Small intestine (tissue), 7 donors: Measurements from ENCODE around the gene SPRR1A. TPM values are rescaled to one million over a fixed set of nuclear protein-coding genes. Genes with fewer than 3 reads are reported as not detected.
"Not testable (repeated sequence)": the region's sequence is repeated elsewhere in the genome, so short reads cannot be mapped to it uniquely, and the experiment has no call there.

ENCODE experiments used
- DNase-seq, 2 donors: peaks; one replicate each; pipeline versions ENCODE4 v3.0.0 to v3.0.0-alpha.2; 2013
- FAIRE-seq: peaks from 2 replicates; lab custom pipeline; 2012; peaks lifted over from hg19 to GRCh38; lab: Jason Lieb, UNC
- H3K27ac ChIP-seq, 3 donors: one replicate each; pipeline ENCODE4 v1.5.1; 2013; ENCODE audit warnings: low read length in 2 of 3, mild to moderate bottlenecking in 2 of 3, control low read depth in 1 of 3, inconsistent platforms in 1 of 3, low read depth in 1 of 3, moderate library complexity in 1 of 3
- H3K27me3 ChIP-seq, 3 donors: one replicate each; pipeline ENCODE4 v1.6.1; 2013; ENCODE audit warnings: low read length in 3 of 3, inconsistent platforms in 1 of 3; ENCODE audit not compliant: control insufficient read depth in 3 of 3, insufficient read depth in 3 of 3
- H3K36me3 ChIP-seq, 3 donors: one replicate each; pipeline ENCODE4 v1.6.1; 2013; ENCODE audit warnings: low read length in 3 of 3, inconsistent platforms in 1 of 3, low read depth in 1 of 3, mild to moderate bottlenecking in 1 of 3, moderate library complexity in 1 of 3; ENCODE audit not compliant: control insufficient read depth in 3 of 3, insufficient read depth in 2 of 3
- H3K4me1 ChIP-seq, 3 donors: one replicate each; pipeline ENCODE4 v1.6.1; 2013; ENCODE audit warnings: low read length in 2 of 3, inconsistent platforms in 1 of 3, low read depth in 1 of 3, mild to moderate bottlenecking in 1 of 3, moderate library complexity in 1 of 3; ENCODE audit not compliant: control insufficient read depth in 3 of 3, insufficient read depth in 2 of 3
- H3K4me3 ChIP-seq, 3 donors: one replicate each; pipeline ENCODE4 v1.5.1; 2013; ENCODE audit warnings: low read length in 3 of 3, control low read depth in 1 of 3, inconsistent platforms in 1 of 3, low read depth in 1 of 3, mild to moderate bottlenecking in 1 of 3, moderate library complexity in 1 of 3
- H3K9me3 ChIP-seq, 2 donors: one replicate each; pipeline ENCODE4 v1.6.1; 2013; ENCODE audit warnings: low read depth in 1 of 2, low read length in 1 of 2; ENCODE audit not compliant: control insufficient read depth in 2 of 2, insufficient read depth in 1 of 2
- WGBS, 3 donors: extraction: QIAGEN DNeasy Blood & Tissue Kit; methylation state at CpG; one replicate each; pipeline ENCODE4 v1.1.7; 2013; 5-methylcytosine and 5-hydroxymethylcytosine counted together
- polyA plus RNA-seq, 4 donors: library from polyadenylated mRNA; stranded (reverse) in 3 of 4; unstranded in 1 of 4; fragments of 200-250 nt in 3 of 4; fragments of 120-200 nt in 1 of 4; gene quantifications; one replicate each; pipeline versions ENCODE4 v1.2.1 to v1.2.3, GENCODE V29; 2013
- donor health status: healthy with polysubstance abuse.
- donor health status: control.
- donor health status: control.
- donor health status: Bipolar disorder and iron deficiency.
- donor health status: healthy.

The SPRR1A gene
- polyA plus RNA-seq, 4 donors: not detected

- Histone ChIP-seq H3K9me3 (no peaks in the 10 kb centered on the region), H3K27me3 (no peaks in the 10 kb centered on the region), H3K4me3 (no peak overlapping the region), H3K4me1 (no peaks in the 10 kb centered on the region), H3K27ac (no peak overlapping the region), H3K36me3 (no peaks in the 10 kb centered on the region)
- DNase-seq (no peak), FAIRE-seq (no peak)
- 27 to 36% (median 35%) methylated on average over 7 of the region's 7 CpGs for WGBS, 3 donors
These were observed 14.0 kb downstream of the SPRR1A start for GRCh38 chr1:152997901-152998300.

- Histone ChIP-seq H3K4me1 (no peaks in the 10 kb centered on the region), H3K4me3 (no peak overlapping the region), H3K36me3 (no peaks in the 10 kb centered on the region), H3K9me3 (no peaks in the 10 kb centered on the region), H3K27ac (no peak overlapping the region), H3K27me3 (no peaks in the 10 kb centered on the region)
- DNase-seq: no peak
- no peak for FAIRE-seq
- 79 to 88% (median 84%) methylated on average over 4 of the region's 4 CpGs for WGBS, 3 donors
These were observed 14.6 kb downstream of the SPRR1A start for GRCh38 chr1:152998476-152998875.

DNA sequence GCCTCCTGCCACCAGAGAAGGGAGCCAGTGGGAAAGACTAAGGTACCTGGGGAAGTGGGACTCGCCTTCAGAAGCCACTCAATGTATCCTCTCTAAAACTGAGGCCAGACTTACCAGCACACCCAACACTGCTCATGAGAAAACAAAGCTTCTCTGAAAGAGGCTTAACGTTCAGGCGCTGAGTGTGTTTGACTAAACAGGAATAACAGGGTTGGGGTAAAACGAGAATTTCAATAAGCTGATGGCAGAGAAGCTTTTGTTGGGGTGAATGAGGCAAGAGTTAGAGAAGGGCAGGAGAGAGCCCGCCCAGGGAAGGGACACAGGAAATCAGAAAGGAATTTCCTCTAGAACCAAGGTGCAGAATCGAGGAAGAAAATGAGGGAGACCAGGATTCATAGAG lies 15.9 kb downstream of the SPRR1A start:
- DNase-seq: no peak
- no peaks in the 10 kb centered on the region for H3K36me3 ChIP-seq
- FAIRE-seq: no peak
- no peaks in the 10 kb centered on the region for H3K9me3 ChIP-seq
- 64 to 75% (median 64%) methylated on average over 6 of the region's 6 CpGs for WGBS, 3 donors
- H3K4me3 ChIP-seq: no peak overlapping the region
- no peak overlapping the region for H3K27ac ChIP-seq
- H3K4me1 ChIP-seq: no peaks in the 10 kb centered on the region
- no peaks in the 10 kb centered on the region for H3K27me3 ChIP-seq

- Histone ChIP-seq H3K27ac (no peak overlapping the region), H3K4me3 (no peak overlapping the region), H3K36me3 (no peaks in the 10 kb centered on the region), H3K9me3 (no peaks in the 10 kb centered on the region), H3K27me3 (no peaks in the 10 kb centered on the region), H3K4me1 (no peaks in the 10 kb centered on the region)
- FAIRE-seq (no peak), DNase-seq (no peak)
- WGBS, 3 donors: 86 to 100% (median 89%) methylated on average over 1 of the region's 1 CpG
These were observed 16.4 kb downstream of the SPRR1A start for GRCh38 chr1:153000294-153000693.

DNA sequence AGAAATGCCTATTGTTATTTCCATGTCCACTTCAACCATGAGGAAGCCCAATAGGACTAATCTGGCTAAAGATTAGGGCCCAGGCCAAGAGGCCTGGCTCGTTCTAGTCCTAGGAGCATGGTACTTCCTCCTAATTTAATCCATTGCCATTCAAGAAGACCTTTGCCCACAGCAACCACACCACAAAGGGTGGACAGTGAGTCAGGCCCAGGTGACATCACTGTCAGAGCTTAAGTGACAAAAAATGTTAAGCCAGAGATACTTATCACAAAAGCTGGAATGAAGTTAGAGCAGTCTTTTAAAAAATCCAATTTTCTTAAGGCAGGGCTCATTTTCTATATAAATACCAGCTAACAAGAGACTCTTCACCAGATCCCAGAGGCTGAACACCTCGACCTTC lies 17.5 kb downstream of the SPRR1A start, which contains the start of gene SPRR3:
TSS of gene SPRR3 (plus strand) at position 368 of the 400 bp plus-strand sequence. CDS start 1,272 bp downstream, outside the sequence.
- FAIRE-seq (no peak), DNase-seq (no peak)
- WGBS, 3 donors: 18 to 48% (median 34%) methylated on average over 2 of the region's 2 CpGs

DNA sequence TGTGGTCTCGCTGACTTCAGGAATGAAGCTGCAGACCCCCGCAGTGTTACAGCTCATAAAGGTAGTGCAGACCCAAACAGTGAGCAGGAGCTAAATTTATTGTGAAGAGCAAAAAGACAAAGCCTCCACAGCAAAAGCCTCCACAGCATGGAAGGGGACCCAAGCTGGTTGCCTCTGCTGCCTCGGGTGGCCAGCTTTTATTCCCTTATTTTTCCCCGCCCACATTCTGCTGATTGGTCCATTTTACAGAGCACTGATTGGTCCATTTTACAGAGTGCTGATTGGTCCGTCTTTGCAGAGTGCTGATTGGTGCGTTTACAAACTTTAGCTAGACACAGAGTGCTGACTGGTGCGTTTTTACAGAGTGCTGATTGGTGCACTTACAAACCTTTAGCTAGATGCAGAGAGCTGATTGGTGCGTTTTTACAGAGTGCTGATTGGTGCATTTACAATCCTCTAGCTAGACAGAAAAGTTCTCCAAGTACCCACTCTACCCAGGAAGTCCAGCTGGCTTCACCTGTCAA lies 27.4 kb downstream of the SPRR1A start:
- H3K27me3 ChIP-seq, H3K36me3 ChIP-seq, H3K27ac ChIP-seq, DNase-seq, FAIRE-seq, H3K4me3 ChIP-seq, H3K4me1 ChIP-seq, H3K9me3 ChIP-seq: not testable (repeated sequence)
- WGBS, 3 donors: 85 to 86% (median 86%) methylated on average over 8 of the region's 8 CpGs

More for the DNA sequence above, 17.5 kb downstream of the SPRR1A start, which contains the start of gene SPRR3:
- H3K27ac ChIP-seq: no peak within 1 kb of the TSS
- no peaks in the 10 kb centered on the region for H3K27me3 ChIP-seq
- H3K4me1 ChIP-seq: no peaks in the 10 kb centered on the region
- no peaks in the 10 kb centered on the region for H3K36me3 ChIP-seq
- no peaks in the 10 kb centered on the region for H3K9me3 ChIP-seq
- H3K4me3 ChIP-seq: no peak within 1 kb of the TSS

GRCh38 chr1:153021829-153022228 lies 37.9 kb downstream of the SPRR1A start:
- FAIRE-seq, H3K4me1 ChIP-seq, DNase-seq, H3K27ac ChIP-seq, H3K36me3 ChIP-seq, H3K27me3 ChIP-seq, H3K4me3 ChIP-seq, H3K9me3 ChIP-seq: not testable (repeated sequence)
- WGBS, 3 donors: 3 to 20% (median 14%) methylated on average over 2 of the region's 2 CpGs

GRCh38 chr1:153022340-153022739 lies 38.5 kb downstream of the SPRR1A start:
- DNase-seq, H3K4me3 ChIP-seq, H3K36me3 ChIP-seq, H3K27ac ChIP-seq, FAIRE-seq, H3K4me1 ChIP-seq, H3K9me3 ChIP-seq, H3K27me3 ChIP-seq: not testable (repeated sequence)
- 41 to 61% (median 54%) methylated on average over 9 of the region's 9 CpGs for WGBS, 3 donors

GRCh38 chr1:153023109-153023508 lies 39.2 kb downstream of the SPRR1A start:
- WGBS, 3 donors: 83 to 88% (median 83%) methylated on average over 7 of the region's 7 CpGs
- H3K4me3 ChIP-seq: no peak overlapping the region
- FAIRE-seq (no peak), DNase-seq (no peak)
- no peaks in the 10 kb centered on the region for H3K9me3 ChIP-seq
- peaks cover 0 to 2% (median 0%) of the 10 kb centered on the region in 3 donors for H3K27me3 ChIP-seq
- H3K4me1 ChIP-seq: no peaks in the 10 kb centered on the region
- no peaks in the 10 kb centered on the region for H3K36me3 ChIP-seq
- H3K27ac ChIP-seq: no peak overlapping the region
